ENCODE results near the gene SP2.

- TF ChIP-seq POLR2A (IDR thresholded peaks at IDR 0.05; ENCODE audit: low read length) (no peak), GATA1 (IDR thresholded peaks at IDR 0.05; ENCODE audit: low read depth, low read length) (no peak)
These were observed 4.4 kb upstream of the SP2 start for GRCh38 chr17:47891545-47892088.
